HFFc6 (cell line): ENCODE data around the gene CABCOCO1. TPM values are rescaled to one million over a fixed set of nuclear protein-coding genes. Genes with fewer than 3 reads are reported as not detected.

Source experiments
- DNase-seq: peaks from one replicate; pipeline ENCODE4 v3.0.0-alpha.2; 2018
- H3K27ac Mint-ChIP-seq: 2 replicates; pipeline ENCODE4 v1.8.0; 2020; ENCODE audit warnings: mild to moderate bottlenecking, mixed read lengths
- H3K27me3 Mint-ChIP-seq: 2 replicates; pipeline ENCODE4 v1.8.0; 2021; ENCODE audit warnings: mild to moderate bottlenecking, moderate library complexity, mixed read lengths; ENCODE audit not compliant: insufficient read depth
- H3K36me3 Mint-ChIP-seq: 2 replicates; pipeline ENCODE4 v1.8.0; 2021; ENCODE audit warnings: low read depth, mixed read lengths
- H3K4me1 Mint-ChIP-seq: 2 replicates; pipeline ENCODE4 v1.8.0; 2020; ENCODE audit warnings: low read depth, mixed read lengths
- H3K4me3 Mint-ChIP-seq: 2 replicates; pipeline ENCODE4 v1.8.0; 2020; ENCODE audit warnings: mild to moderate bottlenecking, moderate library complexity, mixed read lengths
- H3K9me3 Mint-ChIP-seq: 2 replicates; pipeline ENCODE4 v1.8.0; 2020; ENCODE audit warnings: mild to moderate bottlenecking, mixed read lengths
- CTCF ChIP-seq: fragments of 200-600 bp; sonication (generic); IDR thresholded peaks from 2 replicates; pipeline ENCODE4 v1.5.0; 2021; ENCODE audit warnings: antibody characterized with exemption, mild to moderate bottlenecking
- total RNA-seq, 6 experiments: library from RNA; stranded (reverse); fragmentation: NEBNext Ultra II Directional; extraction: Animal tissue kit (Norgen Biotek cat#: 25700); gene quantifications; 2 replicates in 1 of 6; 3 replicates in 5 of 6; pipeline ENCODE4 v1.2.3, GENCODE V29; 2021

Gene CABCOCO1
- total RNA-seq, 6 experiments from 2014 or later: 0.15 to 0.45 (median 0.31) TPM; not detected in 1

DNA sequence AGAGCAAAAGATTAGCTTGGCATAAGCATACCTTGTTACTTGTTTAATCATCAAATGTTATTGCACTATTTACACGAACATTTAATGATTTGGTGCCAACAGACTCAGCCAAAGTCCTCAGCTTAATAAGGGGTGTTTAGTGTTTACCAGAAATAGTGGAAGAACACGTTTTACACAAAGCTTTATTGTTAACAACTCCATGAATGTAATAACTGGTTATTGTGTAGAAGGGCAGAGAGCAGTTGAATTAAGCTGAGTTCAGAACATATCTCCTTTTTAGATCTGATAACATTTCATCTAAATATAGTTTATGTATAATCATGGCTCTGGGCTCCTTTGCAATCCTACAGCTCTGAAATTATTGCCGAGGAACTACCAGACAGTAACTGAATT lies 99.1 kb downstream of the CABCOCO1 start:
- Mint-ChIP-seq H3K27ac (peak overlapping the region; percentile 77), H3K9me3 (0 out of 2 replicates have a peak, but pooled peaks cover 3% of the 10 kb centered on the region), H3K36me3 (peaks cover 12% of the 10 kb centered on the region), H3K4me1 (peaks cover 69% of the 10 kb centered on the region), H3K4me3 (no peak overlapping the region; the same call in 1 of the 2 replicates), H3K27me3 (no peaks in the 10 kb centered on the region)
- DNase-seq: no peak
- TF ChIP-seq CTCF: no peak

- Mint-ChIP-seq H3K9me3 (0 out of 2 replicates have a peak, but pooled peaks cover 3% of the 10 kb centered on the region), H3K36me3 (peaks cover 12% of the 10 kb centered on the region), H3K27me3 (no peaks in the 10 kb centered on the region), H3K27ac (no peak overlapping the region), H3K4me3 (no peak overlapping the region), H3K4me1 (peaks cover 54% of the 10 kb centered on the region)
- no peak for TF ChIP-seq CTCF
- DNase-seq: no peak
These were observed 101.0 kb downstream of the CABCOCO1 start for GRCh38 chr10:61763778-61764177.

- no peak for TF ChIP-seq CTCF
- no peak for DNase-seq
- Mint-ChIP-seq H3K4me3 (no peak overlapping the region), H3K9me3 (0 out of 2 replicates have a peak, but pooled peaks cover 3% of the 10 kb centered on the region), H3K4me1 (peaks cover 47% of the 10 kb centered on the region), H3K27me3 (no peaks in the 10 kb centered on the region), H3K36me3 (peaks cover 8% of the 10 kb centered on the region), H3K27ac (no peak overlapping the region)
These were observed 101.8 kb downstream of the CABCOCO1 start for GRCh38 chr10:61764486-61764885.

DNA sequence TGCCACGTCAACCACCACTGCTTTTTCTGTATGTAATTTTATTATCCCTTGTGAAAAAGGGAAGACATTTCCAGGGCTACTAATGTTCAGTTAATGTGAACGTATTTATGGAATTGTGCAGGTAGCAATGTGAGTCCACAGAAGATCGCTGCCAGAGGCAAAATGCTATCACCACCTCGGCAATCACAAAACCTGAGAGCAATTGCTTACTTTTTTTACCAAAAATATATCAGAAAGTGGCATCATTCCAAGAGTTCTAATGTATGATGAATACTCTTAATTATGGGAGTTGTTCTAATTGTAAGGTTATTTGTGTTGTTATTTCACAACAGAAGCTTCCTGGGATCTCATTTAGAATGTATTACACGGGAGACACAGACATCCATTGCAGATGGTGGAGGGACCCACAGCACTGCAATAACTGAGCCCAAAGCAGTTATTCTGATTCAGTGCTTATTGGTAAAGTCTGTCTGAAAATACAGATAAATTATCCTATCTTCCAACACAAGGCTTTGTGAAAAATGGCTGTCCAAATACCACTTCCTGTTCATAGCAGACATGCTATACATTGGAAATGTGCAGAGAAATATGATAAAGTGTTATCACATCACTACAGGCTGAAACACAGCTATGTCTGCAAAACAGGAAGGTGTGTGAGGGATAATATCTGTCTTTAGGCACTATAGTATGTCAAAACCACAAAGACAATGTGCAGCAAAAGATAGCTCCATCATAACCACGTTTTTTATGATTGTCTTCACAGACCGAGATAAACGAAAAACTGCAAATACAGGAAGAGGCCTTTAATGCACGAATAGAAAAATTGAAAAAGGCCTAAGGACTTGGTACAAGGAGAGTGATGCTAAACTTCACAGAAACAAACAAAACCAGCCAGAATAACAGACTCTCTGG lies 102.7 kb downstream of the CABCOCO1 start:
- Mint-ChIP-seq H3K4me3 (no peak overlapping the region), H3K27ac (no peak overlapping the region), H3K36me3 (peaks cover under 1% of the 10 kb centered on the region; the same call in 1 of the 2 replicates), H3K4me1 (peaks cover 40% of the 10 kb centered on the region), H3K27me3 (no peaks in the 10 kb centered on the region), H3K9me3 (no peaks in the 10 kb centered on the region)
- TF ChIP-seq CTCF: no peak
- DNase-seq: no peak

GRCh38 chr10:61766927-61767326 lies 104.2 kb downstream of the CABCOCO1 start:
- DNase-seq: no peak
- Mint-ChIP-seq H3K4me1 (peaks cover 27% of the 10 kb centered on the region), H3K27ac (no peak overlapping the region), H3K36me3 (no peaks in the 10 kb centered on the region), H3K9me3 (no peaks in the 10 kb centered on the region), H3K27me3 (no peaks in the 10 kb centered on the region), H3K4me3 (no peak overlapping the region)
- no peak for TF ChIP-seq CTCF
